GM19463 (cell line): ENCODE measurements around the gene OMP.
"Not testable (repeated sequence)": the region's sequence is repeated elsewhere in the genome, so short reads cannot be mapped to it uniquely, and the experiment has no call there.

Experiments used
- ATAC-seq: cut with Tn5 transposase; IDR thresholded peaks from one replicate; pipeline ENCODE4 v1.9.1; 2021; ENCODE audit warnings: mild to moderate bottlenecking, moderate library complexity; ENCODE audit not compliant: unreplicated experiment

OMP gene

GRCh38 chr11:77102246-77103210 is at the start of gene OMP:
Gene OMP (plus strand): TSS chr11:77102840. CDS start chr11:77102840, 0 bp downstream.
- ATAC-seq = no peak

- ATAC-seq = no peak
These were observed 49.2 kb upstream of the OMP start for GRCh38 chr11:77053217-77054015.

GRCh38 chr11:77054084-77054483 is 48.6 kb upstream of the OMP start:
- ATAC-seq = no peak

GRCh38 chr11:77055101-77055561 is 47.5 kb upstream of the OMP start:
- no peak for ATAC-seq

- ATAC-seq = no peak
These were observed 46.7 kb upstream of the OMP start for GRCh38 chr11:77055913-77056312.

- no peak for ATAC-seq
These were observed 45.7 kb upstream of the OMP start for GRCh38 chr11:77056814-77057402.

- ATAC-seq = no peak
These were observed 44.6 kb upstream of the OMP start for GRCh38 chr11:77057938-77058474.

- ATAC-seq = no peak
These were observed 43.7 kb upstream of the OMP start for GRCh38 chr11:77058900-77059299.

GRCh38 chr11:77059806-77060205 is 42.8 kb upstream of the OMP start:
- ATAC-seq = no peak

- no peak for ATAC-seq
These were observed 42.4 kb upstream of the OMP start for GRCh38 chr11:77060234-77060633.

- ATAC-seq = not testable (repeated sequence)
These were observed 41.4 kb upstream of the OMP start for GRCh38 chr11:77061258-77061657.

- ATAC-seq = no peak
These were observed 39.7 kb upstream of the OMP start for GRCh38 chr11:77062924-77063323.

- no peak for ATAC-seq
These were observed 39.2 kb upstream of the OMP start for GRCh38 chr11:77063407-77063806.

GRCh38 chr11:77063861-77064260 is 38.8 kb upstream of the OMP start:
- no peak for ATAC-seq

GRCh38 chr11:77064648-77065217 is 37.9 kb upstream of the OMP start:
- ATAC-seq = no peak

- ATAC-seq = no peak
These were observed 36.8 kb upstream of the OMP start for GRCh38 chr11:77065878-77066228.

- peak; percentile 92 for ATAC-seq
These were observed 36.2 kb upstream of the OMP start, which contains the start of gene CAPN5 for GRCh38 chr11:77066229-77067042. Gene CAPN5 (plus strand): TSS chr11:77066971. CDS start chr11:77084887, 17,916 bp downstream.

GRCh38 chr11:77067861-77068443 is 34.7 kb upstream of the OMP start:
- no peak for ATAC-seq
